H1 (cell line): ENCODE data around the gene PAX3. TPM values are rescaled to one million over a fixed set of nuclear protein-coding genes. Genes with fewer than 3 reads are reported as not detected.

Experiments
- CTCF ChIA-PET: fragments of 300-600 bp; sonication (Branson Sonifier 250); formaldehyde crosslinking; loops from one replicate; lab custom pipeline; 2021; ENCODE audit not compliant: partially characterized antibody; lab: Charles Lee
- POLR2A ChIA-PET: fragments of 300-600 bp; sonication (Branson Sonifier 250); formaldehyde crosslinking; loops from one replicate; lab custom pipeline; 2021; ENCODE audit warnings: inconsistent platforms; ENCODE audit not compliant: partially characterized antibody; lab: Charles Lee
- DNase-seq, 2 experiments: peaks; one replicate each; pipeline versions ENCODE4 v3.0.0 to v3.0.0-alpha.2; 2010 to 2022; ENCODE audit warnings: low spot score in 2 of 2, low read depth in 1 of 2, mixed read lengths in 1 of 2
- FAIRE-seq: peaks from 2 replicates; lab custom pipeline; 2011; peaks lifted over from hg19 to GRCh38; lab: Jason Lieb, UNC
- H2AFZ ChIP-seq: 2 replicates; pipeline ENCODE4 v1.8.1; 2012; ENCODE audit warnings: low read length, inconsistent platforms
- H2AK5ac ChIP-seq: 2 replicates; pipeline ENCODE4 v1.6.1; 2013; ENCODE audit warnings: low read depth, low read length
- H2BK120ac ChIP-seq: replicated peaks from 2 replicates; pipeline ENCODE3; 2013; ENCODE audit warnings: low read depth, low read length, inconsistent platforms
- H2BK12ac ChIP-seq: 2 replicates; pipeline ENCODE4 v1.6.1; 2013; ENCODE audit warnings: low read depth, low read length
- H2BK15ac ChIP-seq: 2 replicates; pipeline ENCODE4 v1.6.1; 2013; ENCODE audit warnings: low read length
- H2BK20ac ChIP-seq: 2 replicates; pipeline ENCODE4 v1.6.1; 2013; ENCODE audit warnings: low read length
- H2BK5ac ChIP-seq: 2 replicates; pipeline ENCODE4 v1.6.1; 2013; ENCODE audit warnings: low read depth, low read length
- H3K14ac ChIP-seq: 2 replicates; pipeline ENCODE4 v1.6.1; 2013; ENCODE audit warnings: inconsistent platforms; ENCODE audit not compliant: insufficient read length
- H3K18ac ChIP-seq: 2 replicates; pipeline ENCODE4 v1.6.1; 2013; ENCODE audit warnings: low read length; ENCODE audit errors: extremely low read depth
- H3K23ac ChIP-seq: 2 replicates; pipeline ENCODE4 v1.6.1; 2013; ENCODE audit warnings: inconsistent platforms; ENCODE audit not compliant: insufficient read length
- H3K23me2 ChIP-seq: 2 replicates; pipeline ENCODE4 v1.6.1; 2013; ENCODE audit warnings: low read depth, low read length
- H3K27ac ChIP-seq: 2 replicates; pipeline ENCODE4 v1.6.1; 2011; ENCODE audit warnings: low read depth, low read length, inconsistent platforms
- H3K27me3 ChIP-seq, 4 experiments: replicated peaks in 1 of 4; 1 replicate in 1 of 4; 2 replicates in 3 of 4; pipeline versions ENCODE4 v1.6.1 to v1.8.1; 2011 to 2013; ENCODE audit warnings: low read length in 3 of 4, mild to moderate bottlenecking in 3 of 4, inconsistent platforms in 2 of 4, mixed read lengths in 2 of 4, moderate library complexity in 1 of 4; ENCODE audit not compliant: control insufficient read depth in 3 of 4, insufficient read depth in 3 of 4; ENCODE audit errors: extremely low read depth in 1 of 4
- H3K36me3 ChIP-seq, 4 experiments: 2 replicates each; pipeline versions ENCODE4 v1.6.1 to v1.8.1; 2011 to 2013; ENCODE audit warnings: mild to moderate bottlenecking in 4 of 4, low read length in 3 of 4, moderate library complexity in 2 of 4, control low read depth in 1 of 4, inconsistent platforms in 1 of 4; ENCODE audit not compliant: insufficient read depth in 4 of 4, control insufficient read depth in 2 of 4
- H3K4ac ChIP-seq: replicated peaks from 2 replicates; pipeline ENCODE3; 2013; ENCODE audit warnings: low read length, low read depth, mixed read lengths, inconsistent platforms; ENCODE audit not compliant: insufficient read length
- H3K4me1 ChIP-seq, 4 experiments: replicated peaks in 1 of 4; 1 replicate in 1 of 4; 2 replicates in 3 of 4; pipeline versions ENCODE4 v1.6.1 to v1.8.1; 2011 to 2013; ENCODE audit warnings: low read length in 3 of 4, inconsistent platforms in 2 of 4, mixed read lengths in 1 of 4; ENCODE audit not compliant: insufficient read depth in 4 of 4, control insufficient read depth in 3 of 4
- H3K4me2 ChIP-seq, 2 experiments: 2 replicates each; pipeline versions ENCODE4 v1.6.1 to v1.8.1; 2011 to 2013; ENCODE audit warnings: low read depth in 2 of 2, low read length in 2 of 2, control low read depth in 1 of 2, inconsistent platforms in 1 of 2, mild to moderate bottlenecking in 1 of 2; ENCODE audit not compliant: insufficient read depth in 1 of 2
- H3K4me3 ChIP-seq, 4 experiments: fragments of 200-600, 300-600 bp in 1 of 4; sonication (generic), shearing (Covaris generic), sonication (Bioruptor Twin) in 1 of 4; 2 replicates each; pipeline versions ENCODE4 v1.5.1 to v1.8.1; 2011 to 2016; ENCODE audit warnings: low read length in 4 of 4, low read depth in 3 of 4, control low read depth in 2 of 4, inconsistent platforms in 2 of 4, mild to moderate bottlenecking in 2 of 4, mixed read lengths in 1 of 4, moderate library complexity in 1 of 4; ENCODE audit not compliant: insufficient read depth in 2 of 4; ENCODE audit errors: extremely low read depth in 1 of 4
- H3K56ac ChIP-seq: replicated peaks from 2 replicates; pipeline ENCODE3; 2013; ENCODE audit warnings: low read depth, mild to moderate bottlenecking, mixed read lengths, low read length, inconsistent platforms; ENCODE audit not compliant: insufficient read length
- H3K79me1 ChIP-seq: 2 replicates; pipeline ENCODE4 v1.6.1; 2013; ENCODE audit warnings: low read depth, low read length, control low read depth
- H3K79me2 ChIP-seq, 2 experiments: 2 replicates each; pipeline versions ENCODE4 v1.6.1 to v1.8.1; 2012 to 2013; ENCODE audit warnings: low read length in 2 of 2, mild to moderate bottlenecking in 2 of 2, inconsistent platforms in 1 of 2; ENCODE audit not compliant: insufficient read depth in 2 of 2, control insufficient read depth in 1 of 2
- H3K9ac ChIP-seq, 4 experiments: replicated peaks in 1 of 4; 1 replicate in 1 of 4; 2 replicates in 3 of 4; pipeline versions ENCODE4 v1.6.1 to v1.8.1; 2011 to 2013; ENCODE audit warnings: low read depth in 3 of 4, low read length in 3 of 4, control low read depth in 2 of 4, mild to moderate bottlenecking in 2 of 4, moderate library complexity in 2 of 4, inconsistent platforms in 1 of 4; ENCODE audit errors: extremely low read depth in 1 of 4
- H3K9me3 ChIP-seq, 2 experiments: 2 replicates each; pipeline versions ENCODE4 v1.6.1 to v1.8.1; 2012 to 2013; ENCODE audit warnings: mild to moderate bottlenecking in 2 of 2, moderate library complexity in 2 of 2, control low read depth in 1 of 2, inconsistent platforms in 1 of 2, low read depth in 1 of 2, low read length in 1 of 2, mixed read lengths in 1 of 2; ENCODE audit not compliant: insufficient read depth in 2 of 2
- H4K20me1 ChIP-seq, 2 experiments: replicated peaks in 1 of 2; 2 replicates each; pipeline versions ENCODE3 to v1.8.1; 2011 to 2013; ENCODE audit warnings: inconsistent platforms in 2 of 2, low read length in 2 of 2, mild to moderate bottlenecking in 1 of 2; ENCODE audit not compliant: insufficient read depth in 2 of 2, control insufficient read depth in 1 of 2
- H4K5ac ChIP-seq: 2 replicates; pipeline ENCODE4 v1.6.1; 2013; ENCODE audit warnings: low read length, low read depth, mixed read lengths, inconsistent platforms; ENCODE audit not compliant: insufficient read length
- H4K8ac ChIP-seq: 2 replicates; pipeline ENCODE4 v1.8.0; 2013; ENCODE audit warnings: mild to moderate bottlenecking, moderate library complexity, low read length, inconsistent platforms; ENCODE audit not compliant: insufficient read depth; ENCODE audit errors: extremely low read depth
- H4K91ac ChIP-seq: replicated peaks from 2 replicates; pipeline ENCODE3; 2013; ENCODE audit warnings: low read length, mixed read lengths, inconsistent platforms; ENCODE audit not compliant: insufficient read length
- BRCA1 ChIP-seq: IDR thresholded peaks from 2 replicates; pipeline ENCODE4 v1.6.1; 2012; ENCODE audit warnings: low read depth, low read length, improper control_type of control experiment
- CEBPB ChIP-seq: IDR thresholded peaks from 2 replicates; pipeline ENCODE4 v1.6.1; 2012; ENCODE audit warnings: low read depth, low read length
- EZH2 ChIP-seq: fragments of 200-600 bp; sonication (generic); IDR thresholded peaks from 2 replicates; pipeline ENCODE4 v1.7.1; 2012; ENCODE audit warnings: low read depth, mild to moderate bottlenecking, moderate library complexity, low read length, inconsistent platforms; ENCODE audit not compliant: severe bottlenecking
- MAFK ChIP-seq: IDR thresholded peaks from 2 replicates; pipeline ENCODE4 v1.6.1; 2012; ENCODE audit warnings: low read depth, mild to moderate bottlenecking, improper control_type of control experiment, low read length
- NANOG ChIP-seq: IDR thresholded peaks from 2 replicates; pipeline ENCODE4 v1.6.1; 2011; ENCODE audit warnings: low read length, low read depth, mild to moderate bottlenecking, inconsistent platforms; ENCODE audit not compliant: insufficient read depth, poor library complexity, severe bottlenecking
- POLR2AphosphoS5 ChIP-seq: IDR thresholded peaks from 2 replicates; pipeline ENCODE4 v1.6.1; 2011; ENCODE audit warnings: low read depth, low read length
- RAD21 ChIP-seq, 2 experiments: IDR thresholded peaks in 1 of 2; conservative IDR thresholded peaks in 1 of 2; 2 replicates each; pipeline ENCODE4 v1.6.1; 2011; ENCODE audit warnings: low read depth in 2 of 2, low read length in 2 of 2, improper control_type of control experiment in 1 of 2, inconsistent platforms in 1 of 2, mild to moderate bottlenecking in 1 of 2, moderate library complexity in 1 of 2
- RFX5 ChIP-seq: IDR thresholded peaks from 2 replicates; pipeline ENCODE4 v1.6.1; 2011; ENCODE audit warnings: low read depth, low read length, improper control_type of control experiment, borderline replicate concordance
- RXRA ChIP-seq: IDR thresholded peaks from 2 replicates; pipeline ENCODE4 v1.6.1; 2011; ENCODE audit warnings: low read depth, mild to moderate bottlenecking, low read length, moderate library complexity; ENCODE audit not compliant: insufficient read depth
- SAP30 ChIP-seq: fragments of 300-600 bp; sonication (generic); IDR thresholded peaks from 2 replicates; pipeline ENCODE4 v1.7.1; 2012; ENCODE audit warnings: low read length, moderate library complexity, mild to moderate bottlenecking, inconsistent platforms; ENCODE audit not compliant: insufficient read depth, insufficient replicate concordance
- SIX5 ChIP-seq: IDR thresholded peaks from 2 replicates; pipeline ENCODE4 v1.6.1; 2011; ENCODE audit warnings: mild to moderate bottlenecking, low read depth, low read length
- SP1 ChIP-seq: IDR thresholded peaks from 2 replicates; pipeline ENCODE4 v1.6.1; 2011; ENCODE audit warnings: low read depth, low read length
- SRF ChIP-seq: IDR thresholded peaks from 2 replicates; pipeline ENCODE4 v1.6.1; 2011; ENCODE audit warnings: mild to moderate bottlenecking, low read depth, low read length, moderate library complexity
- TAF1 ChIP-seq: IDR thresholded peaks from 2 replicates; pipeline ENCODE4 v1.6.1; 2011; ENCODE audit warnings: mild to moderate bottlenecking, low read depth, low read length
- TAF7 ChIP-seq: optimal IDR thresholded peaks from 2 replicates; pipeline ENCODE3; 2011; ENCODE audit warnings: low read depth, mild to moderate bottlenecking, inconsistent platforms, low read length, moderate library complexity, borderline replicate concordance
- WGBS, 2 experiments: shearing (Covaris generic) in 1 of 2; methylation state at CpG; one replicate each; pipeline versions ENCODE4 v1.1.6 to v1.1.7; 2013 to 2015; ENCODE audit warnings: low lambda C conversion rate in 2 of 2, mixed read lengths in 2 of 2, inconsistent platforms in 1 of 2, low coverage in 1 of 2, missing lambda C conversion rate in 1 of 2; ENCODE audit not compliant: insufficient replicate concordance in 2 of 2, insufficient coverage in 1 of 2, insufficient read length in 1 of 2; ENCODE audit errors: extremely low coverage in 1 of 2, missing lambda C conversion rate in 1 of 2; 5-methylcytosine and 5-hydroxymethylcytosine counted together
- polyA plus RNA-seq, 7 experiments: library from polyadenylated mRNA; depleted of rRNA in 3 of 7; stranded (reverse) in 5 of 7; unstranded in 2 of 7; fragments of >200 nt in 5 of 7; fragments of 200-250 nt in 2 of 7; gene quantifications; 1 replicate in 5 of 7; 2 replicates in 1 of 7; 4 replicates in 1 of 7; pipeline versions ENCODE4 v1.2.1 to v1.2.3, GENCODE V29; 2011 to 2013; ENCODE audit warnings: missing spikeins in 2 of 7, mixed read lengths in 2 of 7
- total RNA-seq: library from RNA; stranded (reverse); fragmentation: NEBNext Ultra II Directional; extraction: Animal tissue kit (Norgen Biotek cat#: 25700); gene quantifications from 2 replicates; pipeline ENCODE4 v1.2.1, GENCODE V29; 2021

The PAX3 gene
- total and polyA plus RNA-seq, 2 of the 8 experiments (the other 6 are each of a cell fraction or from before 2014, with no cell fraction given) = 0.33 TPM; not detected in 1

- Histone ChIP-seq H2BK15ac (no peak overlapping the region), H3K79me1 (no peaks in the 10 kb centered on the region), H3K4me2 (no peak overlapping the region), H3K27ac (no peak overlapping the region), H3K23me2 (no peaks in the 10 kb centered on the region), H3K9ac (no peak overlapping the region), H3K27me3 (peaks cover 3 to 9% (median 5%) of the 10 kb centered on the region in 4 experiments; a peak in 5 of 7 replicates), H3K14ac (no peak overlapping the region), H3K36me3 (no peaks in the 10 kb centered on the region), H2BK5ac (no peak overlapping the region), H4K8ac (no peak overlapping the region), H2BK20ac (no peak overlapping the region), H3K18ac (no peak overlapping the region), H2BK120ac (no peak overlapping the region), H3K4me3 (no peak overlapping the region), H4K5ac (no peak overlapping the region), H3K9me3 (no peaks in the 10 kb centered on the region), H3K79me2 (no peaks in the 10 kb centered on the region), H2BK12ac (no peak overlapping the region), H3K4ac (no peak overlapping the region), H3K56ac (no peak overlapping the region), H2AFZ (no peak overlapping the region), H3K4me1 (peaks cover 8 to 19% (median 11%) of the 10 kb centered on the region in 4 experiments; a peak in 5 of 7 replicates), H3K23ac (no peak overlapping the region), H2AK5ac (no peak overlapping the region), H4K91ac (no peak overlapping the region), H4K20me1 (no peaks in the 10 kb centered on the region)
- WGBS, 2 experiments = 94% methylated on average over 3 of the region's 3 CpGs; no CpG with 5 or more reads in 1 of the 2 experiments
- FAIRE-seq (no peak), DNase-seq (no peak)
- CTCF ChIA-PET = interaction anchor here (0.8 to 1.3 kb wide), 3 partner anchors 37 to 291 kb away, joined by 3 to 4 read pairs (median 3); no protein-coding TSS in a partner anchor
- no peak for TF ChIP-seq POLR2AphosphoS5
- no peak for TF ChIP-seq RXRA
- no peak for TF ChIP-seq EZH2
- TF ChIP-seq RFX5 = no peak
- TF ChIP-seq MAFK = no peak
- no peak for TF ChIP-seq BRCA1
- no peak for TF ChIP-seq SRF
- no peak for TF ChIP-seq SIX5
- TF ChIP-seq RAD21 (IDR thresholded peaks at IDR 0.05 in 1 of 2, conservative IDR thresholded peaks at IDR 0.05 in 1 of 2; ENCODE audit: low read depth in 2 of 2, low read length in 2 of 2) = no peak
- TF ChIP-seq NANOG = no peak
- no peak for TF ChIP-seq TAF1
- no peak for TF ChIP-seq CEBPB
- TF ChIP-seq SP1 = no peak
- TF ChIP-seq TAF7 = no peak
- no peak for TF ChIP-seq SAP30
- POLR2A ChIA-PET = no interaction called here
These were observed 28.4 kb downstream of the PAX3 start for GRCh38 chr2:222270396-222270795.
